NCI-H524 treated with DMSO at 0.1 percent for 48 hours (cell line): ENCODE measurements around the gene TMEM139.

Source experiments
- DNase-seq: peaks from one replicate; lab custom pipeline; 2025; lab: John Stamatoyannopoulos, UW

TMEM139 gene

DNA sequence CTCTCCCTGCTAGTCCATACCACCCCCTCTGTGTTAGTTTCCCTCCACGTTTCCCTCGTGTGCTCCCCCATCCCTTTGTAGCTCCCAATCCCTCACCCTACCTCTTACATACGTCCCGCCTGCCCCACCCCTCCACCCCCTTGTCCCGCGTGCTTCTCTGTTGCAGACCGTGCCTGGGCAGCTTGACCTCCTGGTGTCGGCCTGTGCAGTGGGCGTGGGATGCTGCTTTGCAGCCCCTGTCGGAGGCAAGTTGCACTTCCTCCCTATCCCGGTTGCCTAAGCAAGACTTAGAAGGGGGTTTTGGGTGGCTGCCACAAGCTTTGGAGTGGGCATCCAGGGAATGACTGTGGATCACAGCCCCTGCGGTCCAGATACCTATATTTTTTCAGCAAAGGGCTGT lies 38.9 kb downstream of the TMEM139 start:
- DNase-seq = no peak

DNA sequence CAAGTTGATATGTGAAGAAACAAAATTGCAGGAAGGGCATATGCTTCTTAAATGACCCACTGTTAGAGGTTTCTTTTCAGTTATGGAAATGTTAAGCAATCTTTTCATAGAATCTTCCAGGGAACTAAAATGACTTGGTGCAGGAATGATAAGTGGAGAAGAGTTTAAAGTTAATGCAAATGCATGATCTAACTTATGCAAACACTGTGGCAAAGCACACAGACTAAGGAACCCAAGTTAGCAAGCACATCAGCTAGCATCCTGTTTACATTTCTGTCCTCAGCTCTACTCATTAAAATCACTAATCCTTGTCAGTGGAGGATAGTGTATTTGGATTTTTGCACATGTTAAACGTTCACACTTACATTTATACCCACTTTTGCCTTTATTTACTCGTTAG lies 40.5 kb downstream of the TMEM139 start:
- no peak for DNase-seq

DNA sequence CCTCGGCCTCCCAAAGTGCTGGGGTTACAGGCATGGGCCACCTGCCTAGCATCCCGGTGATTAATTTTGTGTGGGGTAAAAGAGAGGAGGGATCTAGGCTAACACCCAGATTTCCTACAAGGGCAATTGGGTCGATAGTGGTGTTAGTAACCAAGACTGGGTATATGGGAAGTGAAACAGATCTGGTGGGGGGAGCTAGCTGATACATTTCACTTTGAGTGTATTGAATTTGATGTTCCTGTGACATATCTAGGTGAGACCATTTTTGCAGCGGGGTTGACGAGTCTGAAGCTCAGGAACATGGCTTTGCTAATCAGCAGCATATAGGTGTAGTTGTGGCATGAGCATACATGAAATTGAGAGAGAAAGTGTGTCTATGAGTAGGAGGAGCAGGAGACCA lies 43.1 kb downstream of the TMEM139 start:
- DNase-seq = no peak

DNA sequence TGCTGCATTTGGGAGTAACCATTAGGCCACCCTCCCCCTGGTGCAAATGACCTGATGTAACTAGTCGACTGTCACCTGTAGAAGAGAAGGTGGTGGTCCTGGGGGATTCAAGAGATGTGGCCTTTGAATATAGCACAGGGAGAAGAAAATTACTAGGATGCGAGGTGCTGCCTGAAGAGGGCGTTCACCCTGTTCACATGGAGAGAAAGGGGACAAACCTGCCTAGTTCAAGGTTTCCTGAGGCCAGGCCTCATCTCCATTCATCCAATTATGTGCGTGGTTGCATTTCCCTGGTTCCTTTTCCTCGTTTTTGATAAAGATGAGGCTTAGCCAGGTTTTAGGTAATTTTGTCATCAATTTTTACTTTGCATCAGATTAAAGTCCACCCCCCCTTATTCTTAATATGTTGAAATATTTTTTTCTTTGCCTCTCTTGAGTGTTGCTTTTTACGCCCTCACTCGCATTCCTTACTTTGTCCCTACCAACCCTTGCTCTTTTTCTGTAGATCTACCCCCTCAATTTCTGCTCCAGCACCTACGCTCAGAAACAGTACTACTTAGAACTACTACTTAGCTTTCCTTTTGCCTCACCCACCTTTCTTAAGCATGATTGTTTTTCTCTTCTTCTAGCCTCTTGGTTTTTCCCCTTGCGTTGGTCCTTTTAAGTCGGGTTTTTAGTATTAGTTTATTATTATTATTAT lies 44.9 kb downstream of the TMEM139 start:
- no peak for DNase-seq

DNA sequence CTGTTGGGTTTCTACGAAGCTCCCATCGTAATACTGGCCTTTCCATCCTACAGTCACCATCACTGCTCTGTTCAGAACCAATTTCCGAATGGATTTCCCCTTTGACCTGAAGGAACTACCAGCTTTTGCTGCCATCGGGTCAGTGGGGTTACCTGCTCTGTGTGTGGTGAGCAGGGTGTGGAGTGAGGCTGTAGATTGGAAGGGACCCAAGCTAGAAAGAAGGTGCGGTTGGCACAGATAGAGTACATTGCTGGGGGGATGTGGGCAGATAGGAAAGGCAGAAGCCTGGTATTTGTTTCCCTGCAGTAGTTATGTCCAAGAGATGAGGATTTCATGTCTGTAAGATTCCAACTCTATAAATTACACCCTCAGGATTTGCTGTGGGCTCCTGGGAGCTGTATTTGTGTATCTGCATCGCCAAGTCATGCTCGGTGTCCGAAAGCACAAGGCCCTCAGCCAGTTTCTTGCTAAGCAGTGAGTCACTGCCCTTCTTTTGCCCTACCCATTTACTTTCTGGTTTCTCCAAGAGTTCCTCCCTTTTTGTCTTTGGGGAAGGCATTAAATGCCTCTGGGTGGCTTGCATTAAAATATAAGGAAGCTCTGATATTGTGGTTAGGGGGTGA lies 46.5 kb downstream of the TMEM139 start:
- no peak for DNase-seq

DNA sequence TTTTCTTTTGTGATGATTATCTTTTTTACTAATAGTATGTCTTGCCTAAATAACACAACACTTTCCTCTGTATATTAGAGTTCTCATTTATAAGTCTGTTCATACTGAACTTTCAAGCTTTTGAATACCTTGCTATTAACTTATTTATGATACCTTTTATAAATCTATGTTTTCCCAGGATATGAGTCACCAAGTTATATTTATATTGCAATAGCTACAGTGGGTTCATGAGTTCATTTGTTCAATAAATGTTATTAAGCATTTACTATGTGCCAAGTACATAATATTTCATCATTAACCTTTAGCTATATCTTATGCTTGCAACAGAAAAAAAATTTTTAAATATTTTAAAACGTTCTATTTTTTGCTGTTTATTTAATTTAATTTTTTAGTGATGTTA lies 49.5 kb downstream of the TMEM139 start:
- DNase-seq = no peak

DNA sequence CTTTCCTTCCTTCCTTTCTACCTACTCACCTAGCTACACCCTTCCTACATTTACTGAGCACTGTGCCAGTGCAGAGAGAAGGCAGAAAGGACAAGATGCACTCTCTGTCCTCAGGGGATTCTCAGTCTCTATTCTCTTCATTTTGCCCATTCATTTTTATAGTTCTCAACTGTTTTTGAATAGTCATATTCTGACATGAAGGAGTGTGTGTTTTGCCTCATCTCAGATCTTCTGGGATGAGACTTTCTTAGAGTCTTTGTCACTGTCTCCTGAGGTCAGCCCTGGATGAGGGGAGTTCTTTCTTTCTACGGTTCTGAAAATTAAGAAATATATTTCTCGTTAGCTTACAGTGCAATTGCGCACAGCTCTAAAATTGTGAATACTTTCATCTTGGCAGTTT lies 52.5 kb downstream of the TMEM139 start:
- DNase-seq = no peak
